Activated CD4-positive, alpha-beta memory T cell treated with anti-CD3 and anti-CD28 coated beads, Interleukin-2, amount 10 ng/mL, durations not matched to agents 7 days and 5 days (primary cell): ENCODE results near the gene TRDN. TPM values are rescaled to one million over a fixed set of nuclear protein-coding genes. Genes with fewer than 3 reads are reported as not detected.
"Not testable (repeated sequence)": the region's sequence is repeated elsewhere in the genome, so short reads cannot be mapped to it uniquely, and the experiment has no call there.

Experiments
- CTCF ChIA-PET: fragments of 350-600 bp; sonication (Branson Sonifier 250); formaldehyde crosslinking; loops from one replicate; lab custom pipeline; 2021; ENCODE audit warnings: antibody characterized with exemption, inconsistent platforms; lab: Charles Lee
- POLR2A ChIA-PET: fragments of 350-600 bp; sonication (Branson Sonifier 250); formaldehyde crosslinking; loops from one replicate; lab custom pipeline; 2021; ENCODE audit warnings: antibody characterized with exemption; lab: Charles Lee
- DNase-seq: peaks from one replicate; pipeline ENCODE4 v3.0.0-alpha.2; 2020
- H3K27ac Mint-ChIP-seq: one replicate; pipeline ENCODE4 v1.8.0; 2021; ENCODE audit warnings: mild to moderate bottlenecking, mixed read lengths
- H3K27me3 Mint-ChIP-seq: one replicate; pipeline ENCODE4 v1.8.0; 2021; ENCODE audit warnings: mixed read lengths
- H3K36me3 Mint-ChIP-seq: one replicate; pipeline ENCODE4 v1.8.0; 2021; ENCODE audit warnings: low read depth, mixed read lengths
- H3K4me1 Mint-ChIP-seq: one replicate; pipeline ENCODE4 v1.8.0; 2021; ENCODE audit warnings: mixed read lengths
- H3K4me3 Mint-ChIP-seq: one replicate; pipeline ENCODE4 v1.8.0; 2021; ENCODE audit warnings: mild to moderate bottlenecking, mixed read lengths
- H3K9me3 Mint-ChIP-seq: one replicate; pipeline ENCODE4 v1.8.0; 2021; ENCODE audit warnings: mixed read lengths
- total RNA-seq, 2 experiments: library from RNA; stranded (reverse); gene quantifications; one replicate each; pipeline ENCODE4 v1.2.3, GENCODE V29; 2021

Gene TRDN
- total RNA-seq, 2 experiments from 2014 or later: not detected

- Mint-ChIP-seq H3K4me1 (no peaks in the 10 kb centered on the region), H3K9me3 (no peaks in the 10 kb centered on the region), H3K27me3 (no peaks in the 10 kb centered on the region), H3K36me3 (no peaks in the 10 kb centered on the region), H3K27ac (no peak overlapping the region), H3K4me3 (no peak overlapping the region)
- POLR2A ChIA-PET: no interaction called here
- DNase-seq: no peak
- CTCF ChIA-PET: no interaction called here
Measured at GRCh38 chr6:123616016-123616415, 20.7 kb downstream of the TRDN start.

- Mint-ChIP-seq H3K27ac (no peak overlapping the region), H3K9me3 (no peaks in the 10 kb centered on the region), H3K27me3 (no peaks in the 10 kb centered on the region), H3K4me1 (no peaks in the 10 kb centered on the region), H3K4me3 (no peak overlapping the region), H3K36me3 (no peaks in the 10 kb centered on the region)
- no peak for DNase-seq
- ChIA-PET CTCF (no interaction called here), POLR2A (no interaction called here)
Measured at GRCh38 chr6:123610779-123611178, 26.0 kb downstream of the TRDN start.

- POLR2A ChIA-PET: no interaction called here
- H3K27ac Mint-ChIP-seq: no peak overlapping the region
- H3K9me3 Mint-ChIP-seq: peaks cover 2% of the 10 kb centered on the region
- no peaks in the 10 kb centered on the region for H3K27me3 Mint-ChIP-seq
- no peak overlapping the region for H3K4me3 Mint-ChIP-seq
- DNase-seq: no peak
- H3K4me1 Mint-ChIP-seq: no peaks in the 10 kb centered on the region
- CTCF ChIA-PET: no interaction called here
- no peaks in the 10 kb centered on the region for H3K36me3 Mint-ChIP-seq
Measured at GRCh38 chr6:123604067-123604466, 32.7 kb downstream of the TRDN start.

- Mint-ChIP-seq H3K9me3 (no peaks in the 10 kb centered on the region), H3K27ac (no peak overlapping the region), H3K4me1 (no peaks in the 10 kb centered on the region), H3K27me3 (no peaks in the 10 kb centered on the region), H3K4me3 (no peak overlapping the region), H3K36me3 (no peaks in the 10 kb centered on the region)
- ChIA-PET CTCF (no interaction called here), POLR2A (no interaction called here)
- no peak for DNase-seq
Measured at GRCh38 chr6:123598011-123598410, 38.7 kb downstream of the TRDN start.

- H3K4me1 Mint-ChIP-seq: no peaks in the 10 kb centered on the region
- H3K9me3 Mint-ChIP-seq: no peaks in the 10 kb centered on the region
- no peak overlapping the region for H3K4me3 Mint-ChIP-seq
- no peak for DNase-seq
- ChIA-PET CTCF (no interaction called here), POLR2A (no interaction called here)
- no peaks in the 10 kb centered on the region for H3K27me3 Mint-ChIP-seq
- no peak overlapping the region for H3K27ac Mint-ChIP-seq
- H3K36me3 Mint-ChIP-seq: no peaks in the 10 kb centered on the region
Measured at GRCh38 chr6:123594776-123595175, 42.0 kb downstream of the TRDN start.

GRCh38 chr6:123592426-123592825 lies 44.3 kb downstream of the TRDN start:
- Mint-ChIP-seq H3K27ac (no peak overlapping the region), H3K9me3 (no peaks in the 10 kb centered on the region), H3K36me3 (no peaks in the 10 kb centered on the region), H3K4me1 (no peaks in the 10 kb centered on the region), H3K27me3 (no peaks in the 10 kb centered on the region), H3K4me3 (no peak overlapping the region)
- ChIA-PET POLR2A (no interaction called here), CTCF (no interaction called here)
- no peak for DNase-seq

- Mint-ChIP-seq H3K4me1 (no peaks in the 10 kb centered on the region), H3K27me3 (no peaks in the 10 kb centered on the region), H3K36me3 (no peaks in the 10 kb centered on the region), H3K9me3 (no peaks in the 10 kb centered on the region), H3K27ac (no peak overlapping the region), H3K4me3 (no peak overlapping the region)
- POLR2A ChIA-PET: no interaction called here
- CTCF ChIA-PET: no interaction called here
- no peak for DNase-seq
Measured at GRCh38 chr6:123589973-123590372, 46.8 kb downstream of the TRDN start.

- POLR2A ChIA-PET: no interaction called here
- no peak overlapping the region for H3K27ac Mint-ChIP-seq
- no peak for DNase-seq
- no peaks in the 10 kb centered on the region for H3K9me3 Mint-ChIP-seq
- no peak overlapping the region for H3K4me3 Mint-ChIP-seq
- no peaks in the 10 kb centered on the region for H3K36me3 Mint-ChIP-seq
- H3K27me3 Mint-ChIP-seq: no peaks in the 10 kb centered on the region
- CTCF ChIA-PET: no interaction called here
- H3K4me1 Mint-ChIP-seq: no peaks in the 10 kb centered on the region
Measured at GRCh38 chr6:123589317-123589716, 47.4 kb downstream of the TRDN start.

- Mint-ChIP-seq H3K9me3 (peaks cover 5% of the 10 kb centered on the region), H3K27me3 (no peaks in the 10 kb centered on the region), H3K4me1 (no peaks in the 10 kb centered on the region), H3K27ac (no peak overlapping the region), H3K36me3 (no peaks in the 10 kb centered on the region), H3K4me3 (no peak overlapping the region)
- POLR2A ChIA-PET: no interaction called here
- CTCF ChIA-PET: no interaction called here
- DNase-seq: no peak
Measured at GRCh38 chr6:123588546-123588895, 48.2 kb downstream of the TRDN start.

- Mint-ChIP-seq H3K36me3 (no peaks in the 10 kb centered on the region), H3K4me1 (no peaks in the 10 kb centered on the region), H3K4me3 (no peak overlapping the region), H3K9me3 (peaks cover 5% of the 10 kb centered on the region), H3K27ac (no peak overlapping the region), H3K27me3 (no peaks in the 10 kb centered on the region)
- DNase-seq: no peak
- ChIA-PET POLR2A (no interaction called here), CTCF (no interaction called here)
Measured at GRCh38 chr6:123587838-123588545, 48.8 kb downstream of the TRDN start.

GRCh38 chr6:123587407-123587806 lies 49.3 kb downstream of the TRDN start:
- CTCF ChIA-PET, H3K27ac Mint-ChIP-seq, H3K27me3 Mint-ChIP-seq, POLR2A ChIA-PET, H3K36me3 Mint-ChIP-seq, H3K4me3 Mint-ChIP-seq, H3K9me3 Mint-ChIP-seq, H3K4me1 Mint-ChIP-seq, DNase-seq: not testable (repeated sequence)

GRCh38 chr6:123580331-123580730 lies 56.4 kb downstream of the TRDN start:
- Mint-ChIP-seq H3K4me1 (no peaks in the 10 kb centered on the region), H3K9me3 (peaks cover 7% of the 10 kb centered on the region), H3K27ac (no peak overlapping the region), H3K36me3 (no peaks in the 10 kb centered on the region), H3K4me3 (no peak overlapping the region), H3K27me3 (no peaks in the 10 kb centered on the region)
- POLR2A ChIA-PET: no interaction called here
- CTCF ChIA-PET: no interaction called here
- DNase-seq: no peak

- DNase-seq: no peak
- Mint-ChIP-seq H3K36me3 (no peaks in the 10 kb centered on the region), H3K4me3 (no peak overlapping the region), H3K9me3 (no peaks in the 10 kb centered on the region), H3K27me3 (no peaks in the 10 kb centered on the region), H3K27ac (no peak overlapping the region), H3K4me1 (no peaks in the 10 kb centered on the region)
- POLR2A ChIA-PET: no interaction called here
- CTCF ChIA-PET: no interaction called here
Measured at GRCh38 chr6:123575188-123575587, 61.6 kb downstream of the TRDN start.

- ChIA-PET POLR2A (no interaction called here), CTCF (no interaction called here)
- Mint-ChIP-seq H3K4me1 (no peaks in the 10 kb centered on the region), H3K27me3 (no peaks in the 10 kb centered on the region), H3K36me3 (no peaks in the 10 kb centered on the region), H3K9me3 (no peaks in the 10 kb centered on the region), H3K4me3 (no peak overlapping the region), H3K27ac (no peak overlapping the region)
- no peak for DNase-seq
Measured at GRCh38 chr6:123570813-123571684, 65.7 kb downstream of the TRDN start.
